GM12801 (cell line): Measurements from ENCODE around the gene DGKZ.

Source experiments
- CTCF ChIP-seq: IDR thresholded peaks from one replicate; pipeline ENCODE4 v1.5.1; 2011; ENCODE audit warnings: control low read depth; ENCODE audit not compliant: insufficient read length; ENCODE audit errors: extremely low read depth

Gene DGKZ

GRCh38 chr11:46319074-46319453 lies 28.2 kb upstream of the DGKZ start:
- TF ChIP-seq CTCF, result no peak

- no peak for TF ChIP-seq CTCF
Observed at GRCh38 chr11:46321757-46322156, 25.5 kb upstream of the DGKZ start.

- TF ChIP-seq CTCF, result no peak
Observed at GRCh38 chr11:46322759-46323158, 24.5 kb upstream of the DGKZ start.

- TF ChIP-seq CTCF, result no peak
Observed at GRCh38 chr11:46326813-46327416, 20.3 kb upstream of the DGKZ start.

- no peak for TF ChIP-seq CTCF
Observed at GRCh38 chr11:46327829-46328228, 19.4 kb upstream of the DGKZ start.

GRCh38 chr11:46330154-46330553 lies 17.1 kb upstream of the DGKZ start:
- TF ChIP-seq CTCF, result no peak

- no peak for TF ChIP-seq CTCF
Observed at GRCh38 chr11:46330563-46331281, 16.5 kb upstream of the DGKZ start.
